ENCODE results near the gene TBC1D32. TPM values are rescaled to one million over a fixed set of nuclear protein-coding genes. Genes with fewer than 3 reads are reported as not detected.

TBC1D32 gene
- total and polyA plus RNA-seq, 5 donors from 2014 or later: 2.2 to 6.0 (median 3.0) TPM

GRCh38 chr6:121354764-121355163, 20.5 kb upstream of the TBC1D32 start:
- Histone ChIP-seq H3K27me3 (ENCODE audit: control insufficient read depth, insufficient read depth, low read length) (peaks cover 3% of the 10 kb centered on the region), H3K9me3 (ENCODE audit: control insufficient read depth in 2 of 2, low read length in 2 of 2) (no peaks in the 10 kb centered on the region), H3K27ac (ENCODE audit: insufficient read depth, low read length, poor library complexity, severe bottlenecking) (no peak overlapping the region), H3K36me3 (ENCODE audit: control insufficient read depth, insufficient read depth, low read length) (no peaks in the 10 kb centered on the region), H3K4me3 (ENCODE audit: low read depth, low read length) (no peak overlapping the region), H3K4me1 (ENCODE audit: control insufficient read depth, insufficient read depth, low read length, poor library complexity, severe bottlenecking) (no peaks in the 10 kb centered on the region)
- no peak for ATAC-seq (ENCODE audit: low read depth in 2 of 2)
- DNase-seq: no peak
- Mint-ChIP-seq H3K4me1 (no peaks in the 10 kb centered on the region), H3K36me3 (no peaks in the 10 kb centered on the region), H3K9me3 (peaks cover 0 to 2% (median 0%) of the 10 kb centered on the region in 7 donors), H3K4me3 (no peak overlapping the region), H3K27ac (no peak overlapping the region), H3K27me3 (peaks cover 6% of the 10 kb centered on the region)

DNA sequence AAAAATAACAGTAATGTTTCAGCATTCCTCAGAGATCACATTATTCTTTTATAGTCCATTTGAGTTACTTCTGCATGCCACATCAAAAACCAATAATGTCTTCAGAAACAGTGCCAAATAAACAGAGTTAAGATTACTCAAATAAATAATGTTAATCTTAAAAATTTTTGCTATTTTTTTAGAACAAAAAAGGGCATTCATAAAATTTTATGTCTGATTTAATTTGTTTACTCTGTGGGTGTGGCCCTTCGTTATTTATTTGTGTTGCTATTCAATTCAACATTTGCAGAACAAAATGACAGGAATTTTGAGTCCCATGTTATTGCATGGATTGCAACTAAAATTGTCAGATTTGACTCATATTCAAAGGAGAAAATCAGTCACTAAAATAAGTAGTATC, 18.7 kb upstream of the TBC1D32 start:
- H3K36me3 ChIP-seq (ENCODE audit: control insufficient read depth, insufficient read depth, low read length): no peaks in the 10 kb centered on the region
- Mint-ChIP-seq H3K27me3 (peaks cover 11% of the 10 kb centered on the region), H3K27ac (no peak overlapping the region), H3K36me3 (no peaks in the 10 kb centered on the region), H3K4me3 (no peak overlapping the region), H3K4me1 (no peaks in the 10 kb centered on the region), H3K9me3 (peaks cover 0 to 2% (median 0%) of the 10 kb centered on the region in 7 donors)
- H3K4me3 ChIP-seq (ENCODE audit: low read depth, low read length): no peak overlapping the region
- no peaks in the 10 kb centered on the region for H3K9me3 ChIP-seq (ENCODE audit: control insufficient read depth in 2 of 2, low read length in 2 of 2)
- H3K4me1 ChIP-seq (ENCODE audit: control insufficient read depth, insufficient read depth, low read length, poor library complexity, severe bottlenecking): no peaks in the 10 kb centered on the region
- ATAC-seq (ENCODE audit: low read depth in 2 of 2): no peak
- no peak overlapping the region for H3K27ac ChIP-seq (ENCODE audit: insufficient read depth, low read length, poor library complexity, severe bottlenecking)
- peaks cover 3% of the 10 kb centered on the region for H3K27me3 ChIP-seq (ENCODE audit: control insufficient read depth, insufficient read depth, low read length)
- DNase-seq: no peak

GRCh38 chr6:121351916-121352315, 17.6 kb upstream of the TBC1D32 start:
- H3K4me3 Mint-ChIP-seq: no peak overlapping the region
- H3K36me3 Mint-ChIP-seq: no peaks in the 10 kb centered on the region
- Histone ChIP-seq H3K27ac (ENCODE audit: insufficient read depth, low read length, poor library complexity, severe bottlenecking) (no peak overlapping the region), H3K9me3 (ENCODE audit: control insufficient read depth in 2 of 2, low read length in 2 of 2) (no peaks in the 10 kb centered on the region), H3K36me3 (ENCODE audit: control insufficient read depth, insufficient read depth, low read length) (no peaks in the 10 kb centered on the region), H3K4me1 (ENCODE audit: control insufficient read depth, insufficient read depth, low read length, poor library complexity, severe bottlenecking) (no peaks in the 10 kb centered on the region), H3K27me3 (ENCODE audit: control insufficient read depth, insufficient read depth, low read length) (no peaks in the 10 kb centered on the region), H3K4me3 (ENCODE audit: low read depth, low read length) (no peak overlapping the region)
- peaks cover 0 to 2% (median 0%) of the 10 kb centered on the region in 7 donors for H3K9me3 Mint-ChIP-seq
- H3K4me1 Mint-ChIP-seq: no peaks in the 10 kb centered on the region
- ATAC-seq (ENCODE audit: low read depth in 2 of 2) (no peak), DNase-seq (no peak)
- H3K27me3 Mint-ChIP-seq: peaks cover 9% of the 10 kb centered on the region
- no peak overlapping the region for H3K27ac Mint-ChIP-seq

GRCh38 chr6:121349596-121349995, 15.3 kb upstream of the TBC1D32 start:
- Histone ChIP-seq H3K4me1 (ENCODE audit: control insufficient read depth, insufficient read depth, low read length, poor library complexity, severe bottlenecking) (no peaks in the 10 kb centered on the region), H3K9me3 (ENCODE audit: control insufficient read depth in 2 of 2, low read length in 2 of 2) (no peaks in the 10 kb centered on the region), H3K4me3 (ENCODE audit: low read depth, low read length) (no peak overlapping the region), H3K36me3 (ENCODE audit: control insufficient read depth, insufficient read depth, low read length) (no peaks in the 10 kb centered on the region), H3K27ac (ENCODE audit: insufficient read depth, low read length, poor library complexity, severe bottlenecking) (no peak overlapping the region), H3K27me3 (ENCODE audit: control insufficient read depth, insufficient read depth, low read length) (no peaks in the 10 kb centered on the region)
- Mint-ChIP-seq H3K27me3 (peaks cover 16% of the 10 kb centered on the region), H3K4me1 (no peaks in the 10 kb centered on the region), H3K4me3 (peak overlapping the region in 1 of 4 donors; percentile 51), H3K36me3 (no peaks in the 10 kb centered on the region), H3K9me3 (peaks cover 0 to 2% (median 0%) of the 10 kb centered on the region in 7 donors), H3K27ac (no peak overlapping the region)
- ATAC-seq (ENCODE audit: low read depth in 2 of 2) (no peak), DNase-seq (no peak)

DNA sequence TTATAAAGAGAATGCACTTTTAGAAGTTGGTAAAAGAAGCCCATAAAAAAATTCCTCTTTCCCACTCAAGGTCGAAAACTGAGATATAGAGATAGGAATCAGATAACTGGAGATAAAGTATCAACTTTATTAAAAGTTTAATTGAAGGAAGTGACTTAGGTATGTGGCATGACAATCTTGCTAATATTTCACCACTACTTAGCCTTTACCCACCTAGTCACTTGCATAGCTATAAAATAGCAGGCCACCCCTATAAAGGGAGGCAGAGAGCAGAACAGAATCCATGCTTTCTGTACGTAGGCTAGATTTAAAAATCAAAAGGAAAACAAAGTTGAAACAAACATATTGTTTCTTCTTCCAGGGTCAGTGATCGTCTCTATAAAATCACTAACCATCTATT, 13.2 kb upstream of the TBC1D32 start:
- Histone ChIP-seq H3K4me3 (ENCODE audit: low read depth, low read length) (no peak overlapping the region), H3K9me3 (ENCODE audit: control insufficient read depth in 2 of 2, low read length in 2 of 2) (no peaks in the 10 kb centered on the region), H3K36me3 (ENCODE audit: control insufficient read depth, insufficient read depth, low read length) (no peaks in the 10 kb centered on the region), H3K27ac (ENCODE audit: insufficient read depth, low read length, poor library complexity, severe bottlenecking) (no peak overlapping the region), H3K4me1 (ENCODE audit: control insufficient read depth, insufficient read depth, low read length, poor library complexity, severe bottlenecking) (no peaks in the 10 kb centered on the region), H3K27me3 (ENCODE audit: control insufficient read depth, insufficient read depth, low read length) (peaks cover 4% of the 10 kb centered on the region)
- Mint-ChIP-seq H3K27ac (no peak overlapping the region), H3K4me1 (no peaks in the 10 kb centered on the region), H3K9me3 (peaks cover 0 to 2% (median 0%) of the 10 kb centered on the region in 7 donors), H3K36me3 (no peaks in the 10 kb centered on the region), H3K4me3 (no peak overlapping the region), H3K27me3 (peaks cover 16% of the 10 kb centered on the region)
- DNase-seq: no peak
- no peak for ATAC-seq (ENCODE audit: low read depth in 2 of 2)

DNA sequence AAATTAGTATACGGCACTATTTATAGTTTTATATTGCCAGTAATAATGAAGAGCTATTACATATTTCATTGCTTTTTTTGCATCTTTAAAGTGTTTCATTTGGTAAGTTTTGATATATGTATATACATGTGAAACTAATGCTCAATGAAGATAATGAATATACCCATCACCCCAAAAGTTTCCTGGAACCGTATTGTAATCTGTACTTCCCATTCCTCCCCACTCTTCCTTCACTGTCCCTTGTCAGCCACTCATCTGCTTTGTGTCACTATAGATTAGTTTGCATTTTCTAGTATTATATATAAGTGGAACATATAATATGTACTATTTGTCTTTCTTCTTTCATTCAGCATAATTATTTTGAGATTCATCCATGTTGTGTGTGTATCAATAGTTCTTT, 10.3 kb upstream of the TBC1D32 start:
- Mint-ChIP-seq H3K4me3 (no peak overlapping the region), H3K4me1 (no peaks in the 10 kb centered on the region), H3K9me3 (no peaks in the 10 kb centered on the region), H3K27ac (no peak overlapping the region), H3K36me3 (no peaks in the 10 kb centered on the region), H3K27me3 (peaks cover 16% of the 10 kb centered on the region)
- no peak overlapping the region for H3K27ac ChIP-seq (ENCODE audit: insufficient read depth, low read length, poor library complexity, severe bottlenecking)
- no peak overlapping the region for H3K4me3 ChIP-seq (ENCODE audit: low read depth, low read length)
- H3K4me1 ChIP-seq (ENCODE audit: control insufficient read depth, insufficient read depth, low read length, poor library complexity, severe bottlenecking): no peaks in the 10 kb centered on the region
- DNase-seq: no peak
- no peak for ATAC-seq (ENCODE audit: low read depth in 2 of 2)
- no peaks in the 10 kb centered on the region for H3K36me3 ChIP-seq (ENCODE audit: control insufficient read depth, insufficient read depth, low read length)
- peaks cover 4% of the 10 kb centered on the region for H3K27me3 ChIP-seq (ENCODE audit: control insufficient read depth, insufficient read depth, low read length)
- no peaks in the 10 kb centered on the region for H3K9me3 ChIP-seq (ENCODE audit: control insufficient read depth in 2 of 2, low read length in 2 of 2)

GRCh38 chr6:121339639-121340226, 5.5 kb upstream of the TBC1D32 start:
- Mint-ChIP-seq H3K4me1 (peaks cover 4 to 8% (median 6%) of the 10 kb centered on the region in 4 donors), H3K9me3 (peaks cover 0 to 1% (median 0%) of the 10 kb centered on the region in 7 donors), H3K4me3 (peak overlapping the region in 1 of 4 donors; percentile 22), H3K27ac (no peak overlapping the region), H3K27me3 (peaks cover 15% of the 10 kb centered on the region), H3K36me3 (no peaks in the 10 kb centered on the region)
- Histone ChIP-seq H3K9me3 (ENCODE audit: control insufficient read depth in 2 of 2, low read length in 2 of 2) (no peaks in the 10 kb centered on the region), H3K4me3 (ENCODE audit: low read depth, low read length) (no peak overlapping the region), H3K27ac (ENCODE audit: insufficient read depth, low read length, poor library complexity, severe bottlenecking) (no peak overlapping the region), H3K4me1 (ENCODE audit: control insufficient read depth, insufficient read depth, low read length, poor library complexity, severe bottlenecking) (peaks cover 7% of the 10 kb centered on the region), H3K27me3 (ENCODE audit: control insufficient read depth, insufficient read depth, low read length) (peaks cover 4% of the 10 kb centered on the region), H3K36me3 (ENCODE audit: control insufficient read depth, insufficient read depth, low read length) (no peaks in the 10 kb centered on the region)
- ATAC-seq (ENCODE audit: low read depth in 2 of 2) (no peak), DNase-seq (no peak)

DNA sequence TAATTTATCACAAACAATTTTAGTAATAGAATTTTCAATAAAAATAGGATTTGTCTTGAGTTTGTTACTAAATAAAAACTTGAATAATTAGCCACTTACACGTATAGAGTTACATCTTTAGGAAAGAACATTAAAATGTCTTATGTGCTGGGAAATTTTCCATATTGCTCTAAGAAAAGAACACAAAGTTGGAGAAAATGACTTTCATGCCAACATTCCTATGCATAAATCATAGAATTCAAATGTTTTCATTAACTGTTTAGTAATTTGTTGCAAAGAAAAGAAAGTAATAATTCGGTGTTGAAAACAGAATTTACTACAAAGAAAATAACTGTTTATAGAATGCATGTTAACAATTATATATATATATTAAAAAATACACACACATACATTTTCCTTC, 4.7 kb upstream of the TBC1D32 start:
- Histone ChIP-seq H3K27me3 (ENCODE audit: control insufficient read depth, insufficient read depth, low read length) (peaks cover 4% of the 10 kb centered on the region), H3K4me3 (ENCODE audit: low read depth, low read length) (no peak overlapping the region), H3K4me1 (ENCODE audit: control insufficient read depth, insufficient read depth, low read length, poor library complexity, severe bottlenecking) (peaks cover 7% of the 10 kb centered on the region), H3K27ac (ENCODE audit: insufficient read depth, low read length, poor library complexity, severe bottlenecking) (no peak overlapping the region), H3K9me3 (ENCODE audit: control insufficient read depth in 2 of 2, low read length in 2 of 2) (no peaks in the 10 kb centered on the region), H3K36me3 (ENCODE audit: control insufficient read depth, insufficient read depth, low read length) (no peaks in the 10 kb centered on the region)
- Mint-ChIP-seq H3K27ac (no peak overlapping the region), H3K27me3 (peaks cover 14% of the 10 kb centered on the region), H3K4me3 (peak overlapping the region in 1 of 4 donors; percentile 22), H3K4me1 (peaks cover 6 to 14% (median 10%) of the 10 kb centered on the region in 4 donors), H3K36me3 (no peaks in the 10 kb centered on the region), H3K9me3 (peaks cover 0 to 2% (median 0%) of the 10 kb centered on the region in 7 donors)
- ATAC-seq (ENCODE audit: low read depth in 2 of 2) (no peak), DNase-seq (no peak)
